ENCODE data around the gene TXNRD2.
A peak's percentile ranks its signal among the peaks of the same experiment; 100 is the strongest.

TXNRD2 gene

GRCh38 chr22:19889951-19890350 is 51.7 kb downstream of the TXNRD2 start:
- Histone ChIP-seq H3K4me1 (ENCODE audit: insufficient read depth, low read length) (peaks cover 85% of the 10 kb centered on the region), H3K9me3 (ENCODE audit: insufficient read depth, low read length, severe bottlenecking) (no peaks in the 10 kb centered on the region), H3K4me3 (ENCODE audit: low read depth in 1 of 2, low read length in 2 of 2) (no peak overlapping the region; a peak in 1 of 4 replicates), H3K36me3 (ENCODE audit: insufficient read depth, low read length) (peaks cover 4% of the 10 kb centered on the region; the same call in 1 of the 2 replicates), H3K27ac (ENCODE audit: low read length) (peak overlapping the region; percentile 100), H4K20me1 (ENCODE audit: insufficient read depth, low read length) (no peaks in the 10 kb centered on the region), H3K4me2 (ENCODE audit: insufficient read depth, low read length) (peak overlapping the region; percentile 58), H3K9ac (ENCODE audit: low read depth, low read length) (peak overlapping the region; percentile 65), H2AFZ (ENCODE audit: low read depth, low read length) (no peak overlapping the region), H3K79me2 (ENCODE audit: insufficient read depth, low read length) (0 out of 2 replicates have a peak, but pooled peaks cover 2% of the 10 kb centered on the region), H3K27me3 (ENCODE audit: insufficient read depth, low read length, poor library complexity) (no peaks in the 10 kb centered on the region)
- TF ChIP-seq EZH2 (IDR thresholded peaks at IDR 0.05; ENCODE audit: borderline replicate concordance, low read depth, low read length, severe bottlenecking) (no peak), CTCF (IDR thresholded peaks at IDR 0.05; ENCODE audit: borderline replicate concordance, extremely low read depth, low read length, poor library complexity, severe bottlenecking) (peak; percentile 29)
- DNase-seq, result no peak
- ATAC-seq (ENCODE audit: insufficient read depth, low read depth), result no peak

- H3K4me3 ChIP-seq (ENCODE audit: low read depth in 1 of 2, low read length in 2 of 2), result no peak overlapping the region
- H3K9ac ChIP-seq (ENCODE audit: low read depth, low read length), result no peak overlapping the region
- H3K79me2 ChIP-seq (ENCODE audit: insufficient read depth, low read length), result 0 out of 2 replicates have a peak, but pooled peaks cover 2% of the 10 kb centered on the region
- no peaks in the 10 kb centered on the region for H3K36me3 ChIP-seq (ENCODE audit: insufficient read depth, low read length)
- no peak for DNase-seq
- no peaks in the 10 kb centered on the region for H3K27me3 ChIP-seq (ENCODE audit: insufficient read depth, low read length, poor library complexity)
- no peak overlapping the region for H3K4me2 ChIP-seq (ENCODE audit: insufficient read depth, low read length)
- H3K4me1 ChIP-seq (ENCODE audit: insufficient read depth, low read length), result peaks cover 68% of the 10 kb centered on the region
- H2AFZ ChIP-seq (ENCODE audit: low read depth, low read length), result no peak overlapping the region
- no peak for TF ChIP-seq EZH2 (IDR thresholded peaks at IDR 0.05; ENCODE audit: borderline replicate concordance, low read depth, low read length, severe bottlenecking)
- no peak for TF ChIP-seq CTCF (IDR thresholded peaks at IDR 0.05; ENCODE audit: borderline replicate concordance, extremely low read depth, low read length, poor library complexity, severe bottlenecking)
- no peaks in the 10 kb centered on the region for H4K20me1 ChIP-seq (ENCODE audit: insufficient read depth, low read length)
- peak overlapping the region; percentile 88 for H3K27ac ChIP-seq (ENCODE audit: low read length)
- no peak for ATAC-seq (ENCODE audit: insufficient read depth, low read depth)
- no peaks in the 10 kb centered on the region for H3K9me3 ChIP-seq (ENCODE audit: insufficient read depth, low read length, severe bottlenecking)
These were observed 53.4 kb downstream of the TXNRD2 start for GRCh38 chr22:19888131-19888746.

- H3K27ac ChIP-seq (ENCODE audit: low read length), result peak overlapping the region; percentile 88
- DNase-seq, result no peak
- H3K79me2 ChIP-seq (ENCODE audit: insufficient read depth, low read length), result 0 out of 2 replicates have a peak, but pooled peaks cover 2% of the 10 kb centered on the region
- H3K4me1 ChIP-seq (ENCODE audit: insufficient read depth, low read length), result peaks cover 60% of the 10 kb centered on the region
- TF ChIP-seq EZH2 (IDR thresholded peaks at IDR 0.05; ENCODE audit: borderline replicate concordance, low read depth, low read length, severe bottlenecking) (no peak), CTCF (IDR thresholded peaks at IDR 0.05; ENCODE audit: borderline replicate concordance, extremely low read depth, low read length, poor library complexity, severe bottlenecking) (no peak)
- H2AFZ ChIP-seq (ENCODE audit: low read depth, low read length), result no peak overlapping the region
- H3K4me3 ChIP-seq (ENCODE audit: low read depth in 1 of 2, low read length in 2 of 2), result no peak overlapping the region
- H3K9me3 ChIP-seq (ENCODE audit: insufficient read depth, low read length, severe bottlenecking), result no peaks in the 10 kb centered on the region
- H4K20me1 ChIP-seq (ENCODE audit: insufficient read depth, low read length), result no peaks in the 10 kb centered on the region
- H3K27me3 ChIP-seq (ENCODE audit: insufficient read depth, low read length, poor library complexity), result no peaks in the 10 kb centered on the region
- ATAC-seq (ENCODE audit: insufficient read depth, low read depth), result no peak
- no peaks in the 10 kb centered on the region for H3K36me3 ChIP-seq (ENCODE audit: insufficient read depth, low read length)
- H3K4me2 ChIP-seq (ENCODE audit: insufficient read depth, low read length), result no peak overlapping the region
- peak overlapping the region; percentile 37 for H3K9ac ChIP-seq (ENCODE audit: low read depth, low read length)
These were observed 54.2 kb downstream of the TXNRD2 start for GRCh38 chr22:19887256-19887985.
